Parathyroid adenoma (tissue), 2 donors: ENCODE measurements around the gene LRRK1.

ENCODE experiments used
- H2AFZ ChIP-seq: fragments of 300-600 bp; sonication (generic); one replicate; pipeline ENCODE4 v1.7.0; 2017; ENCODE audit warnings: antibody characterized with exemption, mild to moderate bottlenecking
- H3K27ac ChIP-seq: fragments of 300-600 bp; sonication (generic); one replicate; pipeline ENCODE4 v1.7.0; 2017
- H3K27me3 ChIP-seq: fragments of 300-600 bp; sonication (generic); one replicate; pipeline ENCODE4 v1.7.0; 2017; ENCODE audit warnings: low read length; ENCODE audit not compliant: control insufficient read depth, insufficient read depth
- H3K36me3 ChIP-seq: fragments of 300-600 bp; sonication (generic); one replicate; pipeline ENCODE4 v1.7.0; 2017; ENCODE audit warnings: low read length; ENCODE audit not compliant: control insufficient read depth, insufficient read depth
- H3K4me1 ChIP-seq: fragments of 300-600 bp; sonication (generic); one replicate; pipeline ENCODE4 v1.7.0; 2017; ENCODE audit warnings: control low read depth
- H3K4me2 ChIP-seq: fragments of 300-600 bp; sonication (generic); one replicate; pipeline ENCODE4 v1.7.0; 2017; ENCODE audit warnings: low read length
- H3K4me3 ChIP-seq: fragments of 300-600 bp; sonication (generic); one replicate; pipeline ENCODE4 v1.7.0; 2017; ENCODE audit warnings: low read depth, low read length
- H3K79me2 ChIP-seq: fragments of 300-600 bp; sonication (generic); one replicate; pipeline ENCODE4 v1.7.0; 2017; ENCODE audit warnings: control low read depth
- H3K9ac ChIP-seq: fragments of 300-600 bp; sonication (generic); one replicate; pipeline ENCODE4 v1.7.0; 2017; ENCODE audit warnings: mild to moderate bottlenecking
- H3K9me3 ChIP-seq: fragments of 300-600 bp; sonication (generic); one replicate; pipeline ENCODE4 v1.7.0; 2017; ENCODE audit warnings: low read length; ENCODE audit not compliant: control insufficient read depth
- TF ChIP-seq, protein P1 (sequence below): fragments of 300-600 bp; sonication (generic); IDR thresholded peaks from one replicate; pipeline ENCODE4 v1.7.0; 2017; ENCODE audit warnings: antibody characterized with exemption, mild to moderate bottlenecking
- donor health status: primary hyperparathyroidism.

LRRK1 gene

DNA sequence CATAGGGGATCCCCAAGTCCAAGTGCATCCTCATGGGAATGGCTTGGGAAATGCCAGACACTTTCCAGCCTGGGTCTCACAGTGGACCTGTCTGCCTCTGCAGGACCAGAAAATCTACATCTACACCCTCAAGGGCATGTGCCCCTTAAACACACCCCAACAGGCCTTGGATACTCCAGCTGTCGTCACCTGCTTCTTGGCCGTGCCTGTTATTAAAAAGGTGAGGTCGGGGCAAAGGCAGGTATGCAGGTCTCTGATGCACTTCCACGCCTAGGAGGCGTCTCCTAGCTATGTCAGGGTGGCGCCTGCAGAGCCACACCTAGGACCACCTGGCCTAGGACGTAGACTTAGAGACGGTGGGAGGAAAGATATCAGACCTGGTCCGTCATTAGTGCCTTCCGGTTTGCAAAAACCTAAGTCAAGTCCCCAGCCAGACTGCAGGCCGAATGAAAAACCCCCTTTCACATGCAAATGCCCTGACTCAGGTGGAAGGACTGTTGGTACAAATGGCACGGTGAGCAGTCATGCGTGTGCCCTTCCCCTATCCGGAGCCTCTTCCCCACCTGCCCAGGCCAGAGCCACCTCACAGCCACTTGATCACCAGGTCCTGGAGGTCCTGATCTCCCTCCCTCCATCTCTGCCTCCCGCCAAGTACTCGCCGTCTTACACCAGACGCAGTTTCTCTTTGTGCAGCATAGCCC lies 143.5 kb downstream of the LRRK1 start:
- no peaks in the 10 kb centered on the region for H3K79me2 ChIP-seq
- TF ChIP-seq, protein P1, sequence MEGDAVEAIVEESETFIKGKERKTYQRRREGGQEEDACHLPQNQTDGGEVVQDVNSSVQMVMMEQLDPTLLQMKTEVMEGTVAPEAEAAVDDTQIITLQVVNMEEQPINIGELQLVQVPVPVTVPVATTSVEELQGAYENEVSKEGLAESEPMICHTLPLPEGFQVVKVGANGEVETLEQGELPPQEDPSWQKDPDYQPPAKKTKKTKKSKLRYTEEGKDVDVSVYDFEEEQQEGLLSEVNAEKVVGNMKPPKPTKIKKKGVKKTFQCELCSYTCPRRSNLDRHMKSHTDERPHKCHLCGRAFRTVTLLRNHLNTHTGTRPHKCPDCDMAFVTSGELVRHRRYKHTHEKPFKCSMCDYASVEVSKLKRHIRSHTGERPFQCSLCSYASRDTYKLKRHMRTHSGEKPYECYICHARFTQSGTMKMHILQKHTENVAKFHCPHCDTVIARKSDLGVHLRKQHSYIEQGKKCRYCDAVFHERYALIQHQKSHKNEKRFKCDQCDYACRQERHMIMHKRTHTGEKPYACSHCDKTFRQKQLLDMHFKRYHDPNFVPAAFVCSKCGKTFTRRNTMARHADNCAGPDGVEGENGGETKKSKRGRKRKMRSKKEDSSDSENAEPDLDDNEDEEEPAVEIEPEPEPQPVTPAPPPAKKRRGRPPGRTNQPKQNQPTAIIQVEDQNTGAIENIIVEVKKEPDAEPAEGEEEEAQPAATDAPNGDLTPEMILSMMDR = no peak
- no peaks in the 10 kb centered on the region for H3K36me3 ChIP-seq
- H3K4me2 ChIP-seq = no peak overlapping the region
- no peaks in the 10 kb centered on the region for H3K4me1 ChIP-seq
- no peaks in the 10 kb centered on the region for H3K9me3 ChIP-seq
- H3K9ac ChIP-seq = no peak overlapping the region
- no peak overlapping the region for H2AFZ ChIP-seq
- no peaks in the 10 kb centered on the region for H3K27me3 ChIP-seq
- H3K4me3 ChIP-seq = no peak overlapping the region
- H3K27ac ChIP-seq = no peak overlapping the region

DNA sequence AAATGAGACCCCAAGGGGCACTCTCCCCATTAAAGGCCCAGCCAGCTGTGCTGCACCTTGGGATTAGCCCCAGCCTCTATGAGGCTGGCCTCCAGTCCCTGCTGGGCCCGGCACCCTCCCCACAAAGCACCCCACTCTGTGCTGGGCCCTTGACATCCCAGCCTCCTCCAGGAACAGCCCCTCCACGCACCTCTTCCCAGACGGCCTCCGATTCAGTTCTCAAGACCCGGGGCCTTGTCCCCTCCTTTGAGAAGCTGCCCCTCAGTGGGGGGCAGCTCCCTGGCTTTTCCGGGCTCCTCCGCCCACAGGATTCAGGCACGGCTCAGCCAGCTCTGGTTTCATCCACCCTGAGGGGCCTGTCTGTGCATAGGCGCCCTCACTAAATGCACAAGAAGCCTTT lies 144.1 kb downstream of the LRRK1 start:
- H3K4me3 ChIP-seq = no peak overlapping the region
- H2AFZ ChIP-seq = no peak overlapping the region
- no peaks in the 10 kb centered on the region for H3K36me3 ChIP-seq
- H3K27me3 ChIP-seq = no peaks in the 10 kb centered on the region
- TF ChIP-seq, protein P1 = no peak
- H3K9me3 ChIP-seq = no peaks in the 10 kb centered on the region
- no peak overlapping the region for H3K4me2 ChIP-seq
- H3K9ac ChIP-seq = no peak overlapping the region
- no peaks in the 10 kb centered on the region for H3K4me1 ChIP-seq
- H3K27ac ChIP-seq = no peak overlapping the region
- H3K79me2 ChIP-seq = no peaks in the 10 kb centered on the region

DNA sequence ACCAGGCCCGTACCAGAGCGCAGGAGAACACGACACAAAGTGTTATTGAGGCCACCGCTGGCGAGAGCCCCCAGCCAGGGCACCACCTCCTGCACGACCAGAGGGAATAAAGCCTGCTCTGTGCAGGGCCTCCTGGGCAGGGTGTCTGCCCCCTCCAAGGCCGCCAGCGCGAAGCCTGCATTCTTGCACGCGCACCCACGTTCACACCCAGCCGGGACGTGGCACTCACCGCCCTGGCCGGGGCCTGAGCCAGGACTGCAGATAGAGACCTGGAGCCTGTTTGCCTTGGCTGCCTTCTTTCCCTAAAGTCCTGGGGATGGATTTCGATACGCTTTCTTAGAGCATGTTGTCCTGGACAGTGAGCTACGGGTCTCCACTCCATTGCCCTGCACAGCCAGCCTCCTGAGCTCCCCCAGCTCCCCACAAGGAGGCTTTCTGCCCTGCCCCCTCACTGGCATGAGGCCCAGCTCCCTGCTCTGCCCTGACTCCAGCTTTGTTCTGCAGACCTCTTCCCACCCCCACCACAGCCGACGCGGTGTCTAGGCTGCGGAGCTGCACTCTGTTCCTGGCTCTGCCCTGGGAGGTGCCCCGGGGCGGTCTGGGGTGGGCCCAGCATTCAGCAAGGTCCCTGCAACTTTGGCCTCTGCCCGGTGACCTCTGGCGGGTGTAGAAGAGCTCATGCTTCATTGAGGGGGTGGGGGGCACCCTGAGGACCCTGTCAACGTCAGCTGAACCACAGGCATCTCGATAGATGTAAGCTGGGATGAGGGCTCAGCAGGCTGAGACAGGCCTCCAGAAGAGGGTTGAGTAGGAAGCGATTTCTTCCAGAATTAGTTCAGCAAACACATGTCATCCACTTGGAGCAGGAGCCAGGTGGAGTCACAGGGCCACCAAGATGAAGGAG lies 145.0 kb downstream of the LRRK1 start:
- no peaks in the 10 kb centered on the region for H3K4me1 ChIP-seq
- no peak overlapping the region for H2AFZ ChIP-seq
- no peaks in the 10 kb centered on the region for H3K9me3 ChIP-seq
- H3K9ac ChIP-seq = no peak overlapping the region
- H3K27me3 ChIP-seq = no peaks in the 10 kb centered on the region
- no peaks in the 10 kb centered on the region for H3K36me3 ChIP-seq
- no peak overlapping the region for H3K27ac ChIP-seq
- TF ChIP-seq, protein P1 = no peak
- H3K4me3 ChIP-seq = no peak overlapping the region
- H3K4me2 ChIP-seq = no peak overlapping the region
- H3K79me2 ChIP-seq = no peaks in the 10 kb centered on the region

DNA sequence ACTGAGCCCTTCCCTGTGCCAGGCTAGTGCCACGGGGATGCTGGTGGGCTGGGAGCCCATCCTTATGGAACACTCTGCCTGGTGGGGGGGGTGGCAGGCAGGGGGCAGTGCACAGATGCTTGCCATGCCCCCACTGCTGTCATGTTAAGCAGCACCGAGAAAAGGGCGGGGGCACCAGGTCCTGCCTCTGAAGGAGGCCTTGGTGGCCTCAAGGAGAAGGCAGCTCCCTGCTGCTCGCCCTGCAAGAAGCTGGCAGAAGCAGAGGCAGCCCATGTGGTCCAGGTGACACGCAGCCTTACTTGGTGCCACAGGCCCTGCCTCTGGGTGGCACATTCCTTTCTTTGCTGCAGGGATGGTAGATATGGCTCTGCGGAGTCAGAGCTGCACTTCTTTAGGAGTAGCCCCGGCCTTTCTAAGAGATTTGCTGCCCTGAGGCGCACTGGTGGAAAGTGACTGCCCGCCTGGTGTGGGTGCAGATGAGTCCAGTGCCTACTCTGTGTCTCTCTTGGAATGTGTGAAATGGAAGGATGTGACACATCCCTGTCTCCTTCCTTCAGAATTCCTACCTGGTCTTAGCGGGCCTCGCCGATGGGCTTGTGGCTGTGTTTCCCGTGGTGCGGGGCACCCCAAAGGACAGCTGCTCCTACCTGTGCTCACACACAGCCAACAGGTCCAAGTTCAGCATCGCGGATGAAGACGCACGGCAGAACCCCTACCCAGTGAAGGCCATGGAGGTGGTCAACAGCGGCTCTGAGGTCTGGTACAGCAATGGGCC lies 145.8 kb downstream of the LRRK1 start:
- Histone ChIP-seq H3K79me2 (no peaks in the 10 kb centered on the region), H3K27ac (no peak overlapping the region), H3K4me2 (no peak overlapping the region)

More for the DNA sequence above, 145.8 kb downstream of the LRRK1 start:
- Histone ChIP-seq H3K4me3 (no peak overlapping the region), H3K9ac (no peak overlapping the region), H3K27me3 (no peaks in the 10 kb centered on the region), H3K9me3 (no peaks in the 10 kb centered on the region), H3K4me1 (no peaks in the 10 kb centered on the region), H2AFZ (no peak overlapping the region), H3K36me3 (no peaks in the 10 kb centered on the region)
- TF ChIP-seq, protein P1 = no peak
